HG03342 (cell line): ENCODE results near the gene FAM98B.

Experiments
- ATAC-seq: cut with Tn5 transposase; IDR thresholded peaks from one replicate; pipeline ENCODE4 v1.9.1; 2021; ENCODE audit warnings: mild to moderate bottlenecking, moderate library complexity; ENCODE audit not compliant: unreplicated experiment

FAM98B gene

GRCh38 chr15:38504680-38505467 is 50.9 kb downstream of the FAM98B start:
- no peak for ATAC-seq

- no peak for ATAC-seq
Measured at GRCh38 chr15:38506997-38507396, 53.1 kb downstream of the FAM98B start.

DNA sequence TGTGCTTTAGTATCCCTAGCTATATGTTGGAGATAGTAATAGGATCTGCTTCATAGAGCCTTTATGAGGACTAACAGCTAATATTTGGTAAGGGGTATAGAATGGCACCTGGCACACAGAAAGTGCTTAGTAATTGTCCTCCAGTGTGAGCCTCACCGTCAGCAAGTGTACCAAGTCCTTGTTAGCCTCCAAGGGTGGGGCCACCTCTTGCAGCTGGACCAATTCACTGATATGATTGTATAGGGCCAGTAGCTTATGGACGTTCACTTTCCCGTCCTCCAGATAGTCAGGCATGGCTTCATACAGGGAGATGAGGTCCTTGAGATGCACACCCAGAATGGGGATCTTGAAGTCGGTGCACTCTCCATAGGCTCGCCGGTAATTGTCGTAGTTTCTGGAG is 53.6 kb downstream of the FAM98B start:
- no peak for ATAC-seq

GRCh38 chr15:38508647-38509046 is 54.7 kb downstream of the FAM98B start:
- ATAC-seq, result peak; percentile 57

- no peak for ATAC-seq
Measured at GRCh38 chr15:38509152-38509551, 55.2 kb downstream of the FAM98B start.

DNA sequence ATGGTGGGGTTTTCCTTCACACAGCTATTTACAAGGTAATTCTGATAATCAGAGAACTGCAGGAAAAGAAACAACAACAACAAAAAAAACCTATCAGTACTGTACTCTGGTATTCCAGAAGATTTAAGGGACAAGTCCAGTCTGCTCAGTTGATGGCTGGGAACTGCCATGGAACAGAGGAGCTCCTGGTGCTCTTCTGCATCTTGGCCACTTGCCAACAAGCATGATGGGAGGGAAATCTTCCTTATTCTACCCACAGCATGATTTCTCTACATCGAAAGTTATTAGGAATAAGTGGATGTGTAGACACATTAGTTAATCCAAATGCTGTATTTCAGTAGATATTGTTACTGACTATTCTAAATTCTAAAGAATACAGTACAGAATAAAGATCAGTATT is 59.0 kb downstream of the FAM98B start:
- no peak for ATAC-seq

DNA sequence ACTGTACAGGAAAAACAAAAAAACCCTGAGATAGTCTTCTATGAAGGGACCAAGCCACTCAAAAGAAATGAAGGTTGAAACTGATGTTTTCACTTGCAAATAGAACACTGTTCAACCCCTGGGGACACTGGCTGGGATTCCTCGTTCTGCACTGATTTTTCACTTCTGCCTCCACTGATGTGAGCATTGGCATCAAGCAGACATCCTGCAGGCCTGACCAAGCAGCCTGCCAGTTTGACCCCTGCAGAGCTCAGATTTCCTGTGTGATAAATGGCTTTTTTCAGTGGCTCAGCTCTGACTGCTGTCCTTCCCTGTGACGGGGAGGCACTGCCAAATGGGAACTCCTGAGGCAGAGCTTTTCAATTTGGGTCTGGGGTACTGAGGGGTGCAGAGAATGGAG is 60.7 kb downstream of the FAM98B start:
- ATAC-seq, result peak; percentile 53

DNA sequence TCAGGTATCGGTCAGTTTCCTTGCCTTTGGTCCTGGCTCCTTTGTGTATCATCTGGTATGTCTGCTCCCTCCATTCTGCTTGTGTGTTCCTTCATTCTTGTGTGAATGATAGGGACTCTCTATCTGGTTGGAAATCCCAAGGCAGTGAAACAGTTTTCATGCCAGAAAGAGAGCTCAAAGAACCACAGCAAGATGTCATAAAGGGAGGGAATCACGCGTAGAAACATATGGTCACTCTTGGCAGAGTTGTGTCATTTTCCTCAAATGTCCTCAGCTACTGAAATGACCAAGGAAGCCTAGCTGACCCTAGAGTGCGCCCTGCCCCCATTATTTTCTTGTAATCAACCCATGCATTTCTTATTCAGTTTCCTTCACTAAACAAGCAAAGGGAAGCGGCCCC is 62.7 kb downstream of the FAM98B start:
- ATAC-seq, result no peak

DNA sequence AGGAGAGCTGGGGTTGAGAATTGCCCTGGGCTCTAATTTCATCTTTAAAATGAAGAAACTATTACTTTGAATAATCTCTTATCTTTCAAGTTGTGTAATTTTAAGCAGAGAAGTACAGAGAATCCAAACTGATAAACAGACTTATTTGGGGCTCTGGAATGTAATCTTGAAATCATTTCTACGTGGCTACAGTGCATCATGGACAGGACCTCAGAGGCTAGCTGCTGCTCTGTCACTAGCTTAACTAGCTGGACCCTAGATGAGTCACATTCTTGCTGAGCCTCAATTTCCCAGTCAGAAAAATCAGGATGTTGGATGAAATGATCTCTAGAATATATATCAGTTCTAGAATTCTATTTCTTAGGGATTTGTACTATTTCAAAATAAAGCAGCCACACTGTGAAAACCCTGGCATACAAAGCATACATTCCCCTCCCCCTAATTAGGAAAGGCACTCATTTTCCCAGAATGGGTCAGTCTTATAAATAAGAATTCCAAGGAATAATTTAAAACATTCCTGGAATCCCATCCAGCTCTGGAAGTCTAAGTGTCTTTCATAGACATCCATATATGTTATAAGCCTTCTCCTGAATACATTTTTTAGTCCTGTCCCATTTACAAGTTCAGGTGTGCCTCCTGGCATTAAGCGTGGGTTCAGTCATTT is 63.5 kb downstream of the FAM98B start:
- ATAC-seq, result no peak

DNA sequence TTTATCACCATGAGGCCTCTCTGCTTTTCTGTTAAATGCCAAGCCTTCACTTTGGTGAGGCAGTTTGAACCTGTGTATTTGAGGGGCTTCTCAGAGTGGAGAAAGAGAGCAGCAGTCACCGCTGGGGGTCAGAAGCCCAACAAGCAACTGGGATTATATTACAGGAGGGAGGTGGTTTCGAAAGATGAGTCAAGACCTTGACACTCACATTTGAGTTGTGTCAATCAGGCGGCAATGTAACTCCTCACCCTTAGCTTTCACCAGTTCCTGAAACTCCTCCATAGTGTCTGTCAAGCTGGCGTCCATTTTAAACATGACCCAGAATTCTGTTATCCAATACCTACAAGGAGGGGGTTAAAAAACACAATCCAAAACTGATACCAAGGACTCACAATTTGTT is 64.2 kb downstream of the FAM98B start:
- ATAC-seq, result no peak

- ATAC-seq, result no peak
Measured at GRCh38 chr15:38520035-38520434, 66.1 kb downstream of the FAM98B start.

DNA sequence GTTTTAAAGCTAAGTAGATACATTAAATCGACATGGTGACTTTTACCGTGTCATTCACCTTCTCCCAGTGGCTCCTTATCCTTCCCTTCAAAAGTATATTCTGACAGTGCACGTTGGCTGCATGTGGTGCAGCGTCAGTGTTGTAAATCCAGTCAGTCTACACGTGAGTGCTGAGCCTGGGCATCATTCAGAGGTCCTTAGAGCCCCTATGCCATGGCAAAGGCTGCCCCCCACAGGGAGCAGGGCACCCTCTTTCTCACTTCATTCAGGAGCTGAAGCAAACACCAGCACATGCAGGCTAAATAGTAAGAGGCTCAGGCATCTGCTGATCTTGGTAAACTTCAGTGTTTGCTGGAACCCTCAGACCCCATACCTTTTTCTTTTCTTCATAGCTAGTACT is 67.4 kb downstream of the FAM98B start:
- ATAC-seq, result no peak

- no peak for ATAC-seq
Measured at GRCh38 chr15:38522922-38523321, 69.0 kb downstream of the FAM98B start.

GRCh38 chr15:38524156-38524555 is 70.2 kb downstream of the FAM98B start:
- ATAC-seq, result no peak

DNA sequence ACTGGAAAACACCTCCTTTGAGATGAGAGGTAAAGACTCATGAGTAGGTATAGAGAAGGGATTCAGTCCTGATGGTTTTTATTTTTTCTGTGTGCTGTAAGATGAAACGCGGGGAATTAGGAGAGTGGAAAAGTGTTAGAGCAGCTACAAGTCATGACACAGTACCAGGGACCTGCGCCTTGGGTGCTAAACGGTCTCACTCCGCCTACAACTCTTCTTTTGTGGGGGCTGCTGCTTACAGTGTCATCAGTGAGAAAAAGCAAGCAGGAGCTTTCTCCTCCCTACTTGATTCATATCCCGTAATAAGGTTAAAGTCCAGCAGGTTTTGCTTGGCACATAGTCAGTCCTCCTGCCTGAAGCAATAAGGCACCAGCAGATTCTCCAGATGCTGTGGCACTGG is 71.6 kb downstream of the FAM98B start:
- ATAC-seq, result no peak

DNA sequence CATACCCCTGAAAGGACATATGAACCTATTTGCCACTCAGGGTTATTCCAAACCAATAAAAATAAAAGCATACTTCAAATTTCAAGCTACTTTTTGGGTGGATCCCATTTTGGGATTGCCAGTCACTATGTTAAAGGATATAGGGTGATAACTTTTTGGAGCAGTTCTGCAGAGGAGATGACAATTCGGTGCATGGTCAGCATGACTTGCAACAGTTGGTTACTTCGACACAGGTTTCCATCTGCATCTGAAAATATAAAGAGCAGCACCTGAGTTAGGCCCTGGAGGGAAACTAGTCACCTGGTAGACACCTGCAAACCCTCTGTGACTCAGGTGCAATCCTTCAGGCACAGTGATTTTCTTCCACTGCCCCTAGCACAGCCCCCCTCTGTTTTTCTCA is 72.2 kb downstream of the FAM98B start:
- no peak for ATAC-seq

GRCh38 chr15:38528294-38528693 is 74.4 kb downstream of the FAM98B start:
- ATAC-seq, result no peak

DNA sequence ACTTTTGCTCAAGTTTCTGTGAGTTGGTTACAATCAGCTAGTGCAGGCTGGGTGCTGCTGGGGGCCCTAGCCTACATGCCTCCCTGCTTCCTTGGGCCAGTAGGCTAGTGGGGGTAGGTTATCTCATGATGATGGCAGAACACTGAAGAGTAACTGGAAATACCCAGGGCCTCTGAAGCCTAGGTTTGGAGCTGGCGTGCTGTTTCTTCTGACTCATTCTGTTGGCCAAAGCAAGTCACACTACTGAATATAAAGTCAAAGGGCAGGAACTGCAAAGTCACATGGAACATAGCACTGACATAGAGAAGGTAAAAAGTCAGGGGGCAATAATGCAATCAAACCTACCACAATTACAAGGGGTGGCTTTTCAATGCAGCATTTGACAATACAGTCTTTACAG is 76.2 kb downstream of the FAM98B start:
- peak; percentile 58 for ATAC-seq

- no peak for ATAC-seq
Measured at GRCh38 chr15:38531509-38531908, 77.6 kb downstream of the FAM98B start.

GRCh38 chr15:38532728-38533127 is 78.8 kb downstream of the FAM98B start:
- no peak for ATAC-seq

DNA sequence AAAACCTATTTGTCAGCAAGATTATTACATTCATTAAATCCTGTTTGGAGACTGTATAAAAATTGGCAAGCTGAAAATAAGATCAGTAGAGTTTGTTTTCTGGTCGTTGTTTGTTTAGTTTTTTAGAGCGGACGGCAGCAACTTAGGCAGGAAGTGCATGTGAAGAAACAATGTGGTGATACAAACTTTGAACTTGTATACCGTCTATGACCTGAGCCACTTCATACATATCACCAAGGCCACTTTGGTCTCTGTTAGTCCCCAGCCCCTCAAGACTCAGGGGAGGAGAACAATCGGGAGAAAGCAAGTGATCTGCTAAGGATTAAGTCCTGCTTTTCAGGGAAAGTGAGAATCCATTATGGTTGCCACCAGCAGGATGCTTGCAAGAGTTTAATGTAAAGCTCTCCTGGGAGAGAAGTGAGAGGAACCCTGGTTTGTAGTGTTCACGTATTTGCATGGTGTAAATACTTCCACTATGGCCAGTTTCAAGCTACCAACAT is 79.5 kb downstream of the FAM98B start:
- ATAC-seq, result no peak

DNA sequence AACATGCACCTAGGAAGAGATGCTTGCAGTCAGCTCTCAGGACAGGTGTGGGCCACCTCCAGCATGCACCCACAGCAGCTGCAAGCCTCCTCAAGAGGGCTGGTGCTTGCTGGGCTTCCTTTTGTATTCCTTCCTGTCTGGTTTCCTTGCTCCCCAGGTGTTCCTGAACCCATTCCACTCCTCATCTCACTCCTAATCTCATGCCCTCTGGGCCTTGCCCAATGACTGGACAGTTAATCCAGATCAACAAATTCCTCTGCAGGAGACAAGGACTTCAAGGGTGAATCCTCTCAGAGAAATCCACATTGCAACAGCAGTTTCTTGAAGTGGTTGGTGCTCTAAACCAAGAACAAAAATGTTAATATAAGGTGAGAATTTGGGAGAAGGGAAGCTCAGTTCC is 80.0 kb downstream of the FAM98B start:
- no peak for ATAC-seq
